K562 (cell line): ENCODE data around the gene ZNF146. TPM values are rescaled to one million over a fixed set of nuclear protein-coding genes. Genes with fewer than 3 reads are reported as not detected.

ENCODE experiments used
- ATAC-seq: fragments of 200-7000 bp; cut with Tn5 transposase; 3 replicates; pipeline ENCODE4 v1.9.1; 2020; ENCODE audit warnings: moderate library complexity
- BruUV-seq: library from RNA; stranded (reverse); fragments of 400-500 nt; replicated peaks from 2 replicates; lab custom pipeline; 2021; lab: Mats Ljungman, UMichigan
- CTCF ChIA-PET: fragments of 300-600 bp; formaldehyde crosslinking; extraction: SDS; loops from one replicate; lab custom pipeline; 2021; ENCODE audit warnings: low intra/inter-chr PET ratio; lab: Yijun Ruan, JAX
- POLR2A ChIA-PET: fragments of 300-600, 350-650 bp; sonication (Branson Sonifier 250); formaldehyde crosslinking; extraction: SDS; loops from one replicate; lab custom pipeline; 2021; ENCODE audit warnings: antibody characterized with exemption, inconsistent platforms; lab: Yijun Ruan, JAX
- DNase-seq, 4 experiments: peaks; one replicate each; pipeline versions ENCODE4 v3.0.0 to v3.0.0-alpha.2; 2011 to 2018; ENCODE audit warnings: low spot score in 3 of 4, mixed read lengths in 3 of 4; ENCODE audit errors: extremely low read depth in 1 of 4
- FAIRE-seq: peaks from 2 replicates; lab custom pipeline; 2011; peaks lifted over from hg19 to GRCh38; lab: Jason Lieb, UNC
- H2AFZ ChIP-seq: 2 replicates; pipeline ENCODE4 v1.6.0; 2011; ENCODE audit warnings: low read depth, low read length, control low read depth, inconsistent platforms
- H3K27ac ChIP-seq: fragments of 200-600 bp; 3 replicates; pipeline ENCODE4 v1.8.0; 2011; ENCODE audit warnings: low read depth, mild to moderate bottlenecking, control low read depth, inconsistent platforms, low read length, moderate library complexity, mixed read lengths; ENCODE audit errors: extremely low read depth
- H3K27me3 ChIP-seq, 2 experiments: fragments of 300-600 bp in 1 of 2; 2 replicates in 1 of 2; 3 replicates in 1 of 2; pipeline versions ENCODE4 v1.6.0 to v1.8.0; 2011; ENCODE audit warnings: inconsistent platforms in 2 of 2, low read length in 2 of 2, mild to moderate bottlenecking in 1 of 2, mixed read lengths in 1 of 2, moderate library complexity in 1 of 2; ENCODE audit not compliant: control insufficient read depth in 2 of 2, insufficient read depth in 2 of 2
- H3K36me3 ChIP-seq: fragments of 300-600 bp; 3 replicates; pipeline ENCODE4 v1.8.0; 2011; ENCODE audit warnings: mild to moderate bottlenecking, low read length, inconsistent platforms; ENCODE audit not compliant: control insufficient read depth, insufficient read depth
- H3K4me1 ChIP-seq, 2 experiments: fragments of 200-600 bp in 1 of 2; replicated peaks in 1 of 2; 2 replicates in 1 of 2; 3 replicates in 1 of 2; pipeline versions ENCODE4 v1.5.1 to v1.8.0; 2011; ENCODE audit warnings: inconsistent platforms in 2 of 2, low read length in 2 of 2, mild to moderate bottlenecking in 1 of 2, mixed read lengths in 1 of 2, moderate library complexity in 1 of 2; ENCODE audit not compliant: control insufficient read depth in 2 of 2, insufficient read depth in 2 of 2
- H3K4me2 ChIP-seq: 2 replicates; pipeline ENCODE4 v1.6.1; 2011; ENCODE audit warnings: low read length, control low read depth, inconsistent platforms, mixed read lengths; ENCODE audit not compliant: insufficient read depth
- H3K4me3 ChIP-seq: fragments of 200-600 bp; sonication (generic), shearing (Covaris generic); 2 replicates; pipeline ENCODE4 v1.5.1; 2016; ENCODE audit warnings: control low read depth, inconsistent platforms
- H3K79me2 ChIP-seq: fragments of 200-600 bp; 3 replicates; pipeline ENCODE4 v1.8.0; 2011; ENCODE audit warnings: low read length, inconsistent platforms; ENCODE audit not compliant: control insufficient read depth, insufficient read depth
- H3K9ac ChIP-seq, 2 experiments: 2 replicates each; pipeline versions ENCODE4 v1.6.0 to v1.6.1; 2011; ENCODE audit warnings: low read depth in 2 of 2, low read length in 2 of 2, control low read depth in 1 of 2, inconsistent platforms in 1 of 2, mild to moderate bottlenecking in 1 of 2, mixed read lengths in 1 of 2; ENCODE audit not compliant: insufficient read depth in 1 of 2
- H3K9me1 ChIP-seq: one replicate; pipeline ENCODE4 v1.6.0; 2011; ENCODE audit warnings: inconsistent platforms, mild to moderate bottlenecking, low read length, moderate library complexity; ENCODE audit not compliant: control insufficient read depth, insufficient read depth
- H3K9me3 ChIP-seq: replicated peaks from 2 replicates; pipeline ENCODE4 v1.5.1; 2011; ENCODE audit warnings: low read depth, low read length, inconsistent platforms; ENCODE audit not compliant: control insufficient read depth, insufficient read depth
- H4K20me1 ChIP-seq: replicated peaks from 2 replicates; pipeline ENCODE4 v1.6.1; 2011; ENCODE audit warnings: low read length, inconsistent platforms, mixed read lengths; ENCODE audit not compliant: control insufficient read depth, insufficient read depth
- ARHGAP35 ChIP-seq: fragments of 450-650 bp; IDR thresholded peaks from 2 replicates; pipeline ENCODE4 v1.6.1; 2018; ENCODE audit not compliant: partially characterized antibody
- ASH1L ChIP-seq: fragments of 450-650 bp; IDR thresholded peaks from 2 replicates; pipeline ENCODE4 v1.6.1; 2018; ENCODE audit warnings: borderline replicate concordance, mild to moderate bottlenecking, low read depth; ENCODE audit not compliant: partially characterized antibody
- BRF1 ChIP-seq: IDR thresholded peaks from 3 replicates; pipeline ENCODE4 v1.6.1; 2011; ENCODE audit warnings: borderline replicate concordance, mild to moderate bottlenecking; ENCODE audit not compliant: insufficient read length; ENCODE audit errors: extremely low read depth
- CBFA2T2 ChIP-seq: fragments of 450-650 bp; conservative IDR thresholded peaks from 2 replicates; pipeline ENCODE4 v1.6.1; 2017; ENCODE audit warnings: mild to moderate bottlenecking
- DNMT1 ChIP-seq: fragments of 450-650 bp; IDR thresholded peaks from 2 replicates; pipeline ENCODE4 v1.6.1; 2016; ENCODE audit warnings: antibody characterized with exemption, mild to moderate bottlenecking
- HSF4 ChIP-seq: fragments of 250-450 bp; sonication (Bioruptor Pico); IDR thresholded peaks from 2 replicates; pipeline ENCODE4 v2.1.2; 2022; ENCODE audit warnings: mild to moderate bottlenecking, moderate library complexity, borderline replicate concordance
- MBD2 ChIP-seq: sonication (generic); IDR thresholded peaks from 2 replicates; pipeline ENCODE4 v1.6.1; 2016; ENCODE audit warnings: low read depth, borderline replicate concordance
- RBM39 ChIP-seq: fragments of 200-400 bp; formaldehyde crosslinking; optimal IDR thresholded peaks from 2 replicates; pipeline ENCODE3; 2018; ENCODE audit warnings: low read depth, low read length
- SMAD4 ChIP-seq: fragments of 250-450 bp; sonication (Bioruptor Pico); conservative IDR thresholded peaks from 2 replicates; pipeline ENCODE4 v1.8.0; 2021; ENCODE audit warnings: inconsistent platforms, mild to moderate bottlenecking, moderate library complexity
- SOX6 ChIP-seq: fragments of 450-650 bp; IDR thresholded peaks from 2 replicates; pipeline ENCODE4 v1.6.1; 2014; ENCODE audit warnings: mild to moderate bottlenecking
- TARDBP ChIP-seq: fragments of 450-650 bp; IDR thresholded peaks from 2 replicates; pipeline ENCODE4 v1.6.1; 2016
- TRIM28 ChIP-seq: fragments of 450-650 bp; IDR thresholded peaks from 2 replicates; pipeline ENCODE4 v1.6.1; 2017
- ZNF75A ChIP-seq: fragments of 450-650 bp; formaldehyde crosslinking; IDR thresholded peaks from 2 replicates; pipeline ENCODE4 v1.4.0; 2020; ENCODE audit warnings: mild to moderate bottlenecking
- WGBS: fragments of 100-300 bp; shearing (Covaris generic); methylation state at CpG from one replicate; pipeline ENCODE4 v1.1.6; 2016; ENCODE audit warnings: low coverage, mixed read lengths; ENCODE audit not compliant: insufficient coverage; ENCODE audit errors: missing lambda C conversion rate; 5-methylcytosine and 5-hydroxymethylcytosine counted together
- in situ Hi-C: fragments of 300-500 bp; cut with MboI; formaldehyde crosslinking; loops from 4 replicates; pipeline ENCODE4 v1.15.0; 2018; ENCODE audit warnings: inconsistent platforms, mixed read lengths
- intact Hi-C: fragments of 100-400 bp; cut with micrococcal nuclease; formaldehyde crosslinking; loops from 2 replicates; pipeline ENCODE4 v1.14.2; 2022
- polyA plus RNA-seq, 8 experiments: library from polyadenylated mRNA; depleted of rRNA in 4 of 8; stranded (reverse) in 5 of 8; unstranded in 3 of 8; fragments of >200 nt; fragmentation: Nextera tagmentation in 2 of 8; fragmentation: Illumina TruSeq in 1 of 8; extraction: Ambion mirVana in 2 of 8; extraction: Trizol in 1 of 8; gene quantifications; 2 replicates each; pipeline versions ENCODE4 v1.2.1 to v1.2.3, GENCODE V29; 2011 to 2014; ENCODE audit warnings: inconsistent platforms in 1 of 8, missing spikeins in 1 of 8
- total RNA-seq, 7 experiments: library from RNA; depleted of rRNA in 6 of 7; stranded (reverse); fragments of >200 nt in 6 of 7; fragmentation: Illumina TruSeq in 2 of 7; extraction: Trizol in 2 of 7; gene quantifications; 2 replicates each; pipeline versions ENCODE4 v1.2.1 to v1.2.3, GENCODE V29; 2011 to 2021; ENCODE audit warnings: low replicate concordance in 1 of 7
- TF ChIP-seq, protein P1 (sequence below): fragments of 450-650 bp; IDR thresholded peaks from 2 replicates; pipeline ENCODE4 v1.6.1; 2016; ENCODE audit warnings: mild to moderate bottlenecking, moderate library complexity

The ZNF146 gene
- total and polyA plus RNA-seq, 9 of the 15 experiments (the other 6 are each of a cell fraction or from before 2014, with no cell fraction given): 36.2 to 195 (median 116) TPM

DNA sequence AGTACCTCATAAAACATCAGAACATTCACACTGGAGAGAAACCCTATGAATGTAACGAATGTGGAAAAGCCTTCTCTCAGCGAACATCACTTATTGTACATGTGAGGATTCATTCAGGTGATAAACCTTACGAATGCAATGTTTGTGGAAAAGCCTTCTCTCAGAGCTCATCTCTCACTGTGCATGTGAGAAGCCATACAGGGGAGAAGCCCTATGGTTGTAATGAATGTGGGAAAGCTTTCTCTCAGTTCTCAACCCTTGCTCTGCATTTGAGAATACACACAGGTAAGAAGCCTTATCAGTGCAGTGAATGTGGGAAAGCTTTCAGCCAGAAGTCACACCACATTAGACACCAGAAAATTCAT is 22.0 kb downstream of the ZNF146 start:
- no peaks in the 10 kb centered on the region for H3K79me2 ChIP-seq
- H3K9me1 ChIP-seq: no peaks in the 10 kb centered on the region
- H3K4me1 ChIP-seq: no peaks in the 10 kb centered on the region
- no peaks in the 10 kb centered on the region for H4K20me1 ChIP-seq
- DNase-seq (no peak), FAIRE-seq (no peak), ATAC-seq (peak; percentile 40; the same call in 1 of the 3 replicates)
- BruUV-seq: no TSS peak
- ChIA-PET POLR2A (interaction anchor here (0.6 to 0.9 kb wide), 2 partner anchors 21 to 534 kb away, joined by 3 to 4 read pairs; no protein-coding TSS in a partner anchor), CTCF (no interaction called here)
- H3K36me3 ChIP-seq: peaks cover 65% of the 10 kb centered on the region
- no peak overlapping the region for H3K27ac ChIP-seq
- H3K9ac ChIP-seq: no peak overlapping the region
- H3K9me3 ChIP-seq: peaks cover 19% of the 10 kb centered on the region
- no peak overlapping the region for H3K4me3 ChIP-seq
- no peak overlapping the region for H3K4me2 ChIP-seq
- WGBS: 97% methylated on average over 3 of the region's 3 CpGs
- H3K27me3 ChIP-seq: no peaks in the 10 kb centered on the region
- in situ Hi-C loops: no loop called here
- H2AFZ ChIP-seq: no peak overlapping the region
- intact Hi-C loops: no loop called here
- no peak for TF ChIP-seq BRF1
- no peak for TF ChIP-seq DNMT1
- TF ChIP-seq MBD2: no peak
- TF ChIP-seq TARDBP: no peak
- no peak for TF ChIP-seq SMAD4 (CRISPR knock-in tag)
- TF ChIP-seq ARHGAP35: no peak
- TF ChIP-seq RBM39: no peak
- TF ChIP-seq ASH1L: peak; percentile 8
- peak; percentile 97 for TF ChIP-seq ZNF75A
- TF ChIP-seq TRIM28: peak; percentile 62; the same call in 1 of the 2 replicates
- TF ChIP-seq, protein P1, sequence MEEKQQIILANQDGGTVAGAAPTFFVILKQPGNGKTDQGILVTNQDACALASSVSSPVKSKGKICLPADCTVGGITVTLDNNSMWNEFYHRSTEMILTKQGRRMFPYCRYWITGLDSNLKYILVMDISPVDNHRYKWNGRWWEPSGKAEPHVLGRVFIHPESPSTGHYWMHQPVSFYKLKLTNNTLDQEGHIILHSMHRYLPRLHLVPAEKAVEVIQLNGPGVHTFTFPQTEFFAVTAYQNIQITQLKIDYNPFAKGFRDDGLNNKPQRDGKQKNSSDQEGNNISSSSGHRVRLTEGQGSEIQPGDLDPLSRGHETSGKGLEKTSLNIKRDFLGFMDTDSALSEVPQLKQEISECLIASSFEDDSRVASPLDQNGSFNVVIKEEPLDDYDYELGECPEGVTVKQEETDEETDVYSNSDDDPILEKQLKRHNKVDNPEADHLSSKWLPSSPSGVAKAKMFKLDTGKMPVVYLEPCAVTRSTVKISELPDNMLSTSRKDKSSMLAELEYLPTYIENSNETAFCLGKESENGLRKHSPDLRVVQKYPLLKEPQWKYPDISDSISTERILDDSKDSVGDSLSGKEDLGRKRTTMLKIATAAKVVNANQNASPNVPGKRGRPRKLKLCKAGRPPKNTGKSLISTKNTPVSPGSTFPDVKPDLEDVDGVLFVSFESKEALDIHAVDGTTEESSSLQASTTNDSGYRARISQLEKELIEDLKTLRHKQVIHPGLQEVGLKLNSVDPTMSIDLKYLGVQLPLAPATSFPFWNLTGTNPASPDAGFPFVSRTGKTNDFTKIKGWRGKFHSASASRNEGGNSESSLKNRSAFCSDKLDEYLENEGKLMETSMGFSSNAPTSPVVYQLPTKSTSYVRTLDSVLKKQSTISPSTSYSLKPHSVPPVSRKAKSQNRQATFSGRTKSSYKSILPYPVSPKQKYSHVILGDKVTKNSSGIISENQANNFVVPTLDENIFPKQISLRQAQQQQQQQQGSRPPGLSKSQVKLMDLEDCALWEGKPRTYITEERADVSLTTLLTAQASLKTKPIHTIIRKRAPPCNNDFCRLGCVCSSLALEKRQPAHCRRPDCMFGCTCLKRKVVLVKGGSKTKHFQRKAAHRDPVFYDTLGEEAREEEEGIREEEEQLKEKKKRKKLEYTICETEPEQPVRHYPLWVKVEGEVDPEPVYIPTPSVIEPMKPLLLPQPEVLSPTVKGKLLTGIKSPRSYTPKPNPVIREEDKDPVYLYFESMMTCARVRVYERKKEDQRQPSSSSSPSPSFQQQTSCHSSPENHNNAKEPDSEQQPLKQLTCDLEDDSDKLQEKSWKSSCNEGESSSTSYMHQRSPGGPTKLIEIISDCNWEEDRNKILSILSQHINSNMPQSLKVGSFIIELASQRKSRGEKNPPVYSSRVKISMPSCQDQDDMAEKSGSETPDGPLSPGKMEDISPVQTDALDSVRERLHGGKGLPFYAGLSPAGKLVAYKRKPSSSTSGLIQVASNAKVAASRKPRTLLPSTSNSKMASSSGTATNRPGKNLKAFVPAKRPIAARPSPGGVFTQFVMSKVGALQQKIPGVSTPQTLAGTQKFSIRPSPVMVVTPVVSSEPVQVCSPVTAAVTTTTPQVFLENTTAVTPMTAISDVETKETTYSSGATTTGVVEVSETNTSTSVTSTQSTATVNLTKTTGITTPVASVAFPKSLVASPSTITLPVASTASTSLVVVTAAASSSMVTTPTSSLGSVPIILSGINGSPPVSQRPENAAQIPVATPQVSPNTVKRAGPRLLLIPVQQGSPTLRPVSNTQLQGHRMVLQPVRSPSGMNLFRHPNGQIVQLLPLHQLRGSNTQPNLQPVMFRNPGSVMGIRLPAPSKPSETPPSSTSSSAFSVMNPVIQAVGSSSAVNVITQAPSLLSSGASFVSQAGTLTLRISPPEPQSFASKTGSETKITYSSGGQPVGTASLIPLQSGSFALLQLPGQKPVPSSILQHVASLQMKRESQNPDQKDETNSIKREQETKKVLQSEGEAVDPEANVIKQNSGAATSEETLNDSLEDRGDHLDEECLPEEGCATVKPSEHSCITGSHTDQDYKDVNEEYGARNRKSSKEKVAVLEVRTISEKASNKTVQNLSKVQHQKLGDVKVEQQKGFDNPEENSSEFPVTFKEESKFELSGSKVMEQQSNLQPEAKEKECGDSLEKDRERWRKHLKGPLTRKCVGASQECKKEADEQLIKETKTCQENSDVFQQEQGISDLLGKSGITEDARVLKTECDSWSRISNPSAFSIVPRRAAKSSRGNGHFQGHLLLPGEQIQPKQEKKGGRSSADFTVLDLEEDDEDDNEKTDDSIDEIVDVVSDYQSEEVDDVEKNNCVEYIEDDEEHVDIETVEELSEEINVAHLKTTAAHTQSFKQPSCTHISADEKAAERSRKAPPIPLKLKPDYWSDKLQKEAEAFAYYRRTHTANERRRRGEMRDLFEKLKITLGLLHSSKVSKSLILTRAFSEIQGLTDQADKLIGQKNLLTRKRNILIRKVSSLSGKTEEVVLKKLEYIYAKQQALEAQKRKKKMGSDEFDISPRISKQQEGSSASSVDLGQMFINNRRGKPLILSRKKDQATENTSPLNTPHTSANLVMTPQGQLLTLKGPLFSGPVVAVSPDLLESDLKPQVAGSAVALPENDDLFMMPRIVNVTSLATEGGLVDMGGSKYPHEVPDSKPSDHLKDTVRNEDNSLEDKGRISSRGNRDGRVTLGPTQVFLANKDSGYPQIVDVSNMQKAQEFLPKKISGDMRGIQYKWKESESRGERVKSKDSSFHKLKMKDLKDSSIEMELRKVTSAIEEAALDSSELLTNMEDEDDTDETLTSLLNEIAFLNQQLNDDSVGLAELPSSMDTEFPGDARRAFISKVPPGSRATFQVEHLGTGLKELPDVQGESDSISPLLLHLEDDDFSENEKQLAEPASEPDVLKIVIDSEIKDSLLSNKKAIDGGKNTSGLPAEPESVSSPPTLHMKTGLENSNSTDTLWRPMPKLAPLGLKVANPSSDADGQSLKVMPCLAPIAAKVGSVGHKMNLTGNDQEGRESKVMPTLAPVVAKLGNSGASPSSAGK: 0 out of 2 replicates have a peak, but pooled peaks have one; percentile 6
- TF ChIP-seq CBFA2T2: no peak
- peak; percentile 51 for TF ChIP-seq SOX6
- TF ChIP-seq HSF4 (CRISPR knock-in tag): no peak
